Tibial nerve (tissue), 4 donors: ENCODE data around the gene GJB5.

Experiments used
- CTCF ChIP-seq, 5 experiments: fragments of 200-600 bp in 3 of 5; fragments of 450-650 bp in 2 of 5; sonication (generic) in 3 of 5; IDR thresholded peaks; one replicate each; pipeline ENCODE4 v1.5.1; 2016 to 2019; ENCODE audit warnings: antibody characterized with exemption in 5 of 5, mild to moderate bottlenecking in 3 of 5, moderate library complexity in 2 of 5
- EP300 ChIP-seq, 2 donors: sonication (generic); formaldehyde crosslinking; IDR thresholded peaks; one replicate each; pipeline ENCODE4 v1.6.1; 2017; ENCODE audit warnings: antibody characterized with exemption in 2 of 2, mild to moderate bottlenecking in 1 of 2
- POLR2A ChIP-seq, 2 donors: fragments of 450-650 bp; IDR thresholded peaks; one replicate each; pipeline ENCODE4 v1.6.1; 2017; ENCODE audit warnings: antibody characterized with exemption in 2 of 2, mild to moderate bottlenecking in 2 of 2, moderate library complexity in 2 of 2

- TF ChIP-seq CTCF (IDR thresholded peaks at IDR 0.05) (no peak), EP300 (IDR thresholded peaks at IDR 0.05) (no peak), POLR2A (IDR thresholded peaks at IDR 0.05) (no peak)
Observed at GRCh38 chr1:34796990-34797389, 42.1 kb downstream of the GJB5 start.
